KMS-11 (cell line): Measurements from ENCODE around the gene AHCYL1.
A peak's percentile ranks its signal among the peaks of the same experiment; 100 is the strongest.

Experiments
- H2AFZ ChIP-seq: fragments of 200-600 bp; sonication (generic); 2 replicates; pipeline ENCODE4 v1.6.1; 2016; ENCODE audit warnings: antibody characterized with exemption, mixed run types, low read depth
- H3K27ac ChIP-seq: fragments of 200-600 bp; sonication (generic); 2 replicates; pipeline ENCODE4 v1.6.1; 2016; ENCODE audit warnings: mild to moderate bottlenecking, mixed run types
- H3K27me3 ChIP-seq: fragments of 200-600 bp; sonication (generic); 2 replicates; pipeline ENCODE4 v1.6.1; 2017; ENCODE audit warnings: mild to moderate bottlenecking, low read depth, mixed run types, moderate library complexity; ENCODE audit not compliant: insufficient read depth
- H3K36me3 ChIP-seq: fragments of 200-600 bp; sonication (generic); 2 replicates; pipeline ENCODE4 v1.6.1; 2017; ENCODE audit warnings: mild to moderate bottlenecking, mixed run types; ENCODE audit not compliant: insufficient read depth
- H3K4me1 ChIP-seq: fragments of 200-600 bp; sonication (generic); 2 replicates; pipeline ENCODE4 v1.6.1; 2016; ENCODE audit warnings: mild to moderate bottlenecking, low read depth, mixed run types; ENCODE audit not compliant: poor library complexity, severe bottlenecking
- H3K4me2 ChIP-seq: fragments of 200-600 bp; sonication (generic); 2 replicates; pipeline ENCODE4 v1.7.0; 2016; ENCODE audit warnings: mild to moderate bottlenecking, mixed run types
- H3K4me3 ChIP-seq: fragments of 200-600 bp; sonication (generic); IDR thresholded peaks from 2 replicates; pipeline ENCODE4 v1.6.1; 2017; ENCODE audit warnings: low read depth, low read length, mixed read lengths; ENCODE audit not compliant: insufficient read depth
- H3K79me2 ChIP-seq: fragments of 200-600 bp; sonication (generic); 2 replicates; pipeline ENCODE4 v1.6.1; 2016; ENCODE audit warnings: low read depth, mixed run types; ENCODE audit not compliant: insufficient read depth
- H3K9ac ChIP-seq: fragments of 200-600 bp; sonication (generic); 2 replicates; pipeline ENCODE4 v1.6.1; 2016; ENCODE audit warnings: mild to moderate bottlenecking, mixed run types
- H4K20me1 ChIP-seq: fragments of 200-600 bp; sonication (generic); 2 replicates; pipeline ENCODE4 v1.6.1; 2016; ENCODE audit warnings: mild to moderate bottlenecking, mixed run types; ENCODE audit not compliant: insufficient read depth
- TF ChIP-seq, protein P1 (sequence below): fragments of 200-600 bp; sonication (generic); conservative IDR thresholded peaks from 2 replicates; pipeline ENCODE4 v1.6.1; 2017; ENCODE audit warnings: low read depth, mild to moderate bottlenecking, antibody characterized with exemption, low read length, moderate library complexity, mixed read lengths

AHCYL1 gene

DNA sequence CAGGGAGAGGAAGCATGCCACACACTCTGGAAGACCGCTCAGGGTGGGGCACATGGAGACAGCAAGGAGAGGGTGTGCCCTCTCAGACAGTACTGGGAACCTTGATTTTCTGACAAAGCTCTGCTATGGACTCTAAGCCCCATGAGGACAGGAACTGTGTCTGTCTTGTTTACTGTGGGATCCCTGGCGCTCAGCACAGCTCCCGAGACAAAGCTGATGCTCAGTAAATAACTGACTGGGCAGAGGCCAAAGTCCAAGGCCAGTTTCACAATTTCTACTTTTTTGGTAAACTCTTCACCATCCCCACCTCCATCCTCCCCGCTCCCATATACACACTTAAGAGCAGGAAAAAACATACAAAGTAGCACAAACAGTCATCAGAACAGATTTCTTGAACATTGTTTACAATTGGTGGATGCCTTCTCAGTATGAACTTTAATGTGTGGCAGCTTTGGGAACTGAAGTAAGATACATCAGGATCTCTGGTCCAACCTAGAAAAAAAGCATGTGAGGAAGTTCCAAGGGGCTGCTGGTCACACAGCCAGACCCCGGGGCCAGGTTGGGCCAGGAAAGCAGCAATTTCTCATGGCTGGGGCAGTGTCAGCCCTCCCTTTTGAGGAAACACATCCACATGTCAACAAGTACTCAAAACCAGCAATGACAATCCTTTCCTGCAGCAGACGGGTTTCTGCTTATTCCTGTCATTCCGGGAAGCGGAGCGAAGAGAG, 5.6 kb upstream of the AHCYL1 start:
- Histone ChIP-seq H3K27ac (no peak overlapping the region), H2AFZ (no peak overlapping the region), H3K4me2 (no peak overlapping the region), H3K27me3 (no peaks in the 10 kb centered on the region), H3K4me1 (peaks cover 29% of the 10 kb centered on the region), H3K4me3 (no peak overlapping the region), H3K9ac (no peak overlapping the region), H3K36me3 (no peaks in the 10 kb centered on the region), H4K20me1 (no peaks in the 10 kb centered on the region), H3K79me2 (no peaks in the 10 kb centered on the region)
- TF ChIP-seq, protein P1, sequence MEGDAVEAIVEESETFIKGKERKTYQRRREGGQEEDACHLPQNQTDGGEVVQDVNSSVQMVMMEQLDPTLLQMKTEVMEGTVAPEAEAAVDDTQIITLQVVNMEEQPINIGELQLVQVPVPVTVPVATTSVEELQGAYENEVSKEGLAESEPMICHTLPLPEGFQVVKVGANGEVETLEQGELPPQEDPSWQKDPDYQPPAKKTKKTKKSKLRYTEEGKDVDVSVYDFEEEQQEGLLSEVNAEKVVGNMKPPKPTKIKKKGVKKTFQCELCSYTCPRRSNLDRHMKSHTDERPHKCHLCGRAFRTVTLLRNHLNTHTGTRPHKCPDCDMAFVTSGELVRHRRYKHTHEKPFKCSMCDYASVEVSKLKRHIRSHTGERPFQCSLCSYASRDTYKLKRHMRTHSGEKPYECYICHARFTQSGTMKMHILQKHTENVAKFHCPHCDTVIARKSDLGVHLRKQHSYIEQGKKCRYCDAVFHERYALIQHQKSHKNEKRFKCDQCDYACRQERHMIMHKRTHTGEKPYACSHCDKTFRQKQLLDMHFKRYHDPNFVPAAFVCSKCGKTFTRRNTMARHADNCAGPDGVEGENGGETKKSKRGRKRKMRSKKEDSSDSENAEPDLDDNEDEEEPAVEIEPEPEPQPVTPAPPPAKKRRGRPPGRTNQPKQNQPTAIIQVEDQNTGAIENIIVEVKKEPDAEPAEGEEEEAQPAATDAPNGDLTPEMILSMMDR = no peak

DNA sequence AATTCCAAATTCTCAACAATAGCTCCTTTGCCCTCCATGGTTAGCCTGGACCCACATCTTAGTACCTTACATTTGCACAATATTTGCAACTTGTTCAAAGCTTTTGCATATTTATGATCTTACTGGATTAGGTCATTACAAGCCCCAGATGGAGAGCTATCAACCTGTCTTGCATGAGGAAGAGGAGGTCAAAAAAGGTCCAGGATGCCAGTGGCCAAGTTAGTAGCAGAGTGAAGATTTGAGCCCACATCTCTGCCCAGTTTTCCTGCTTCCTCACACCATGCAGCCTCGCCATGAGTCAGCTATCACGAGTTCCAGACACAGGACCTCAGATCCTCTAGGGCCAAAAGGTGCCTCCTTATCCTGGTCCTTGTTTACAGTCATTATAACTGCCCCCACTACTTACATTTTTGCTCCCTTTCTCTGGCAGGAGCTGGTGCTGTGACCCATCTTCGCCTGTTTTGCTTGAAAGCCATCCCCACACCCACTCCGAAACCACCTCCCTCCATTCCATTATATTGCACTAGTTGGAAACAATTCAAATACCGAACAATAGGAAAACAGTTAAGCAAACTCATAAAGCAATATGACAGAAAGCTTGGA, 5.0 kb upstream of the AHCYL1 start:
- no peak overlapping the region for H3K27ac ChIP-seq
- TF ChIP-seq, protein P1 = no peak
- no peak overlapping the region for H3K9ac ChIP-seq
- peaks cover 33% of the 10 kb centered on the region for H3K4me1 ChIP-seq
- H3K27me3 ChIP-seq = no peaks in the 10 kb centered on the region
- H3K4me2 ChIP-seq = no peak overlapping the region
- H2AFZ ChIP-seq = no peak overlapping the region
- H3K79me2 ChIP-seq = no peaks in the 10 kb centered on the region
- H4K20me1 ChIP-seq = no peaks in the 10 kb centered on the region
- H3K4me3 ChIP-seq = no peak overlapping the region
- H3K36me3 ChIP-seq = no peaks in the 10 kb centered on the region

DNA sequence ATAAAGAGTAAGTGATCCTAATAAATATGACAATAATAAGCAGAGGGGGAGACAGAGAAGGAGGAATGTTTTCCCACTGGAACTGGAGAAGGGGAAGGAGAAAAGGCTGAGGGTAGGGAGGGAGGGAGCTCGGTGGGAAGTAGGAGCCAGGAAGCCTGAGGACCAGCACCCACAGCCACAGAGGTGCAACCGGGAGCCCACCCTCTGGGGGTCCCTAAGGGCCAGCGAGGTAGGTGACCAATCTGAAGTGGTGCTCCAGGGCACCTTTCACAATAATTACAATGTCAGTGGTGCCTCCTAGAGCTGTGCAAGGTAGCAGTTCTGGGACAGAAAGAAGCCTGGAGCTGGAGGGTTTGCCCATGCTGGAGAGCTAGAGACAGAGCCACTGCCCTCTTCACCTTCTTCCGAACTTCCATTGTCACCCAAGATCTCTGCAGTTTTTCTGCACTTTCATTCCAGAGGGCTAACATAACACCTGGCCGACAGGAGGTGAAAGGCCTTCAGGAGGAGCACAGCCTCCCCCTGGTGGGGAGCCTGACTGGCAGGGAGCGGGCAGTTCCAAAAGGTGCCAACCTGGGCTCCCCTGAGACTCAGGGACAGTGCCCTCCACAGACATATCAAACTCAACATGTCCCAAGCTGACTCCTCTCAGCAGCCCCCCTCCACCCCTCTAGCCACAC, 4.1 kb upstream of the AHCYL1 start:
- no peaks in the 10 kb centered on the region for H4K20me1 ChIP-seq
- peaks cover 35% of the 10 kb centered on the region for H3K4me1 ChIP-seq
- 0 out of 2 replicates have a peak overlapping the region, but pooled peaks have one; percentile 8 for H2AFZ ChIP-seq
- H3K36me3 ChIP-seq = no peaks in the 10 kb centered on the region
- peaks cover 4% of the 10 kb centered on the region; the same call in 1 of the 2 replicates for H3K79me2 ChIP-seq
- peak overlapping the region; percentile 1; the same call in 1 of the 2 replicates for H3K4me2 ChIP-seq
- TF ChIP-seq, protein P1 = peak; percentile 78
- no peak overlapping the region for H3K4me3 ChIP-seq
- no peak overlapping the region for H3K9ac ChIP-seq
- no peak overlapping the region for H3K27ac ChIP-seq
- H3K27me3 ChIP-seq = no peaks in the 10 kb centered on the region

DNA sequence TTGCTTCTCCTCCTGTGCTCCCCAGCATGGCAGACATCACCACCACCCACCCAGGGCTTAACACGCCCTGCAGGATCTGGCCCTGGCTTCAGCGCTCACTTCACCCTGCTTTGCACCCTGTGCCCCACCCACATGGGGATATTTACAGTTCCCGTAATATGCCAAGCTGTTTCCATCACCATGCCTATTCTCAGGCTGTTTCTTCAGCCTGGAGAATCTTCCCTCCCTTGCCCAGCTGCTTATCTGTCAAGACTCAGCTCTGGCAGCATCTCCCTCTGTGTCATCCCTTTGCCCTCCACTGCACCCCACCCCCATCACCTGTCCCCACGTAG, 3.6 kb upstream of the AHCYL1 start:
- H3K79me2 ChIP-seq = peaks cover 9% of the 10 kb centered on the region; the same call in 1 of the 2 replicates
- 0 out of 2 replicates have a peak overlapping the region, but pooled peaks have one; percentile 8 for H2AFZ ChIP-seq
- peaks cover 41% of the 10 kb centered on the region for H3K4me1 ChIP-seq
- no peak overlapping the region for H3K4me2 ChIP-seq
- no peaks in the 10 kb centered on the region for H4K20me1 ChIP-seq
- no peak overlapping the region for H3K27ac ChIP-seq
- H3K36me3 ChIP-seq = no peaks in the 10 kb centered on the region
- H3K4me3 ChIP-seq = no peak overlapping the region
- H3K27me3 ChIP-seq = no peaks in the 10 kb centered on the region
- TF ChIP-seq, protein P1 = peak; percentile 12; the same call in 1 of the 2 replicates
- no peak overlapping the region for H3K9ac ChIP-seq
